CD4-positive, alpha-beta memory T cell (primary cell): Measurements from ENCODE around the gene RNF121. TPM values are rescaled to one million over a fixed set of nuclear protein-coding genes. Genes with fewer than 3 reads are reported as not detected.

Experiments used
- CTCF ChIA-PET: fragments of 350-600 bp; sonication (Branson Sonifier 250); formaldehyde crosslinking; loops from one replicate; lab custom pipeline; 2021; ENCODE audit warnings: inconsistent platforms; ENCODE audit not compliant: partially characterized antibody; lab: Charles Lee
- POLR2A ChIA-PET: fragments of 350-600 bp; sonication (Branson Sonifier 250); formaldehyde crosslinking; loops from one replicate; lab custom pipeline; 2021; ENCODE audit not compliant: partially characterized antibody; lab: Charles Lee
- DNase-seq, 5 donors: peaks; one replicate each; pipeline versions ENCODE4 v3.0.0 to v3.0.0-alpha.2; 2020 to 2022; ENCODE audit warnings: mixed read lengths in 1 of 5
- H3K27ac ChIP-seq: one replicate; pipeline ENCODE4 v1.7.0; 2013; ENCODE audit warnings: low read depth, low read length
- H3K27me3 ChIP-seq: 2 replicates; pipeline ENCODE4 v1.7.0; 2013; ENCODE audit warnings: mild to moderate bottlenecking, low read length, moderate library complexity; ENCODE audit not compliant: insufficient read depth
- H3K36me3 ChIP-seq: 2 replicates; pipeline ENCODE4 v1.7.0; 2013; ENCODE audit warnings: mild to moderate bottlenecking, low read length, moderate library complexity; ENCODE audit not compliant: insufficient read depth
- H3K4me1 ChIP-seq: 2 replicates; pipeline ENCODE4 v1.7.0; 2013; ENCODE audit warnings: mild to moderate bottlenecking, low read length, moderate library complexity; ENCODE audit not compliant: insufficient read depth
- H3K4me3 ChIP-seq, 2 donors: one replicate each; pipeline ENCODE4 v1.7.0; 2013; ENCODE audit warnings: low read length in 2 of 2, mild to moderate bottlenecking in 1 of 2
- H3K9me3 ChIP-seq, 2 donors: one replicate each; pipeline ENCODE4 v1.7.0; 2013; ENCODE audit warnings: low read length in 2 of 2, control low read depth in 1 of 2; ENCODE audit not compliant: control insufficient read depth in 1 of 2
- H3K27ac Mint-ChIP-seq, 7 donors: one replicate each; pipeline ENCODE4 v1.8.0; 2020 to 2021; ENCODE audit warnings: mixed read lengths in 7 of 7, mild to moderate bottlenecking in 6 of 7, inconsistent platforms in 3 of 7, moderate library complexity in 3 of 7
- H3K27me3 Mint-ChIP-seq, 2 donors: one replicate each; pipeline ENCODE4 v1.8.0; 2020 to 2021; ENCODE audit warnings: mixed read lengths in 2 of 2
- H3K36me3 Mint-ChIP-seq, 2 donors: one replicate each; pipeline ENCODE4 v1.8.0; 2020 to 2021; ENCODE audit warnings: mixed read lengths in 2 of 2, inconsistent platforms in 1 of 2, mild to moderate bottlenecking in 1 of 2
- H3K4me1 Mint-ChIP-seq, 4 donors: one replicate each; pipeline ENCODE4 v1.8.0; 2020 to 2021; ENCODE audit warnings: mixed read lengths in 4 of 4, mild to moderate bottlenecking in 1 of 4
- H3K4me3 Mint-ChIP-seq, 8 donors: one replicate each; pipeline ENCODE4 v1.8.0; 2020 to 2021; ENCODE audit warnings: mixed read lengths in 8 of 8, mild to moderate bottlenecking in 7 of 8, moderate library complexity in 6 of 8, inconsistent platforms in 3 of 8
- H3K9me3 Mint-ChIP-seq, 8 donors: one replicate each; pipeline ENCODE4 v1.8.0; 2020 to 2021; ENCODE audit warnings: mixed read lengths in 8 of 8, mild to moderate bottlenecking in 5 of 8, inconsistent platforms in 3 of 8, moderate library complexity in 1 of 8
- intact Hi-C: fragments of 100-400 bp; cut with micrococcal nuclease; formaldehyde crosslinking; loops from one replicate; pipeline ENCODE4 v1.15.1; 2023
- polyA plus RNA-seq, 2 donors: library from polyadenylated mRNA; unstranded; fragments of 300-500 nt; fragmentation: Illumina TruSeq; gene quantifications; one replicate each; pipeline ENCODE4 v1.2.3, GENCODE V29; 2021
- total RNA-seq, 2 experiments: library from RNA; stranded (reverse); gene quantifications; one replicate each; pipeline ENCODE4 v1.2.3, GENCODE V29; 2021

RNF121 gene
- total and polyA plus RNA-seq, 4 experiments from 2014 or later = 7.5 to 33.0 (median 18.1) TPM

GRCh38 chr11:71949034-71949433 lies 20.2 kb downstream of the RNF121 start:
- intact Hi-C loops = no loop called here
- Histone ChIP-seq H3K27me3 (no peaks in the 10 kb centered on the region), H3K36me3 (no peaks in the 10 kb centered on the region), H3K4me1 (no peaks in the 10 kb centered on the region), H3K27ac (no peak overlapping the region), H3K4me3 (no peak overlapping the region), H3K9me3 (no peaks in the 10 kb centered on the region)
- H3K36me3 Mint-ChIP-seq = peaks cover 2 to 5% of the 10 kb centered on the region in 2 donors
- no peaks in the 10 kb centered on the region for H3K9me3 Mint-ChIP-seq
- ChIA-PET CTCF (interaction anchor here (1.0 kb wide), 1 partner anchor 25 kb away, joined by 3 read pairs; no protein-coding TSS in a partner anchor), POLR2A (no interaction called here)
- H3K4me1 Mint-ChIP-seq = peaks cover 9 to 17% (median 15%) of the 10 kb centered on the region in 4 donors
- H3K4me3 Mint-ChIP-seq = no peak overlapping the region
- DNase-seq = no peak
- no peaks in the 10 kb centered on the region for H3K27me3 Mint-ChIP-seq
- peak overlapping the region in 1 of 7 donors; percentile 29 for H3K27ac Mint-ChIP-seq

- Mint-ChIP-seq H3K27ac (peak overlapping the region in 1 of 7 donors; percentile 59), H3K36me3 (peaks cover 0 to 5% of the 10 kb centered on the region in 2 donors), H3K27me3 (no peaks in the 10 kb centered on the region), H3K9me3 (no peaks in the 10 kb centered on the region), H3K4me1 (peaks cover 15 to 31% (median 23%) of the 10 kb centered on the region in 4 donors), H3K4me3 (no peak overlapping the region)
- DNase-seq = no peak
- ChIA-PET CTCF (interaction anchor here (1.5 kb wide), 1 partner anchor 25 kb away, joined by 4 read pairs; no protein-coding TSS in a partner anchor), POLR2A (no interaction called here)
- H3K9me3 ChIP-seq = no peaks in the 10 kb centered on the region
- H3K4me1 ChIP-seq = no peaks in the 10 kb centered on the region
- intact Hi-C loops = no loop called here
- no peaks in the 10 kb centered on the region for H3K36me3 ChIP-seq
- no peak overlapping the region for H3K4me3 ChIP-seq
- no peak overlapping the region for H3K27ac ChIP-seq
- H3K27me3 ChIP-seq = no peaks in the 10 kb centered on the region
These were observed 23.0 kb downstream of the RNF121 start for GRCh38 chr11:71951741-71952310.

DNA sequence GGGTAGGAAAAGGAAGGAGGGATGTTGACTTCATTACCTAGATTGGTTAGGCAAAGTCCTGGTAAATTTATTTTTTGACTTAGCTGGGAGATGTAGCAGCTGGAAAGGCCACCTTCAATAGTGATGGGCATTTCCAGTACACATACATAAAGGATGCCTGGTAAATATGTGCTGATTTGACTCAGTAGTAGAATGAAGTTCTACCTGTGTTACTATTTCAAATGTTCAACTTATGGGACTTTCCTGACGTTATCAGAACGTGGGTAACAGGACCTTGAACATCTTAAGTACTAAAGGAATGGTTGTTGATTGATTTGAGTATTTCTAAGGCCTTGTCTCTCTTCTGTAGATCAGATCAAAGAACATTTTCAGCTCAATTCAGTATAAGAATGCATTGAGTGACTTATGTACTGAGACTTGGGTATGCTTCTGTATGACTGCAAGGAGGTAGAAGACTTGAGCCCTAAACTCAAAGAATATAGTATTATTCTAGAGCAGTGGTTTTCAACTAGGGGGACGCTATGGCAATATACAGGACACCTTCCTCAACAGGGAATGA lies 27.1 kb downstream of the RNF121 start:
- peak overlapping the region in 3 of 7 donors; percentile 19 to 74 (median 32) for H3K27ac Mint-ChIP-seq
- CTCF ChIA-PET = interaction anchor here (1.8 kb wide), 1 partner anchor 21 kb away, joined by 9 read pairs; no protein-coding TSS in a partner anchor
- no peak for DNase-seq
- no peaks in the 10 kb centered on the region for H3K4me1 ChIP-seq
- POLR2A ChIA-PET = no interaction called here
- peaks cover 9% of the 10 kb centered on the region for H3K36me3 ChIP-seq
- peaks cover 13 to 35% (median 22%) of the 10 kb centered on the region in 4 donors for H3K4me1 Mint-ChIP-seq
- H3K4me3 Mint-ChIP-seq = no peak overlapping the region
- no peak overlapping the region for H3K4me3 ChIP-seq
- H3K27me3 Mint-ChIP-seq = no peaks in the 10 kb centered on the region
- peaks cover 9 to 12% of the 10 kb centered on the region in 2 donors for H3K36me3 Mint-ChIP-seq
- H3K27me3 ChIP-seq = no peaks in the 10 kb centered on the region
- intact Hi-C loops = no loop called here
- H3K9me3 Mint-ChIP-seq = peaks cover 0 to 3% (median 0%) of the 10 kb centered on the region in 8 donors
- H3K9me3 ChIP-seq = no peaks in the 10 kb centered on the region
- H3K27ac ChIP-seq = no peak overlapping the region

- Histone ChIP-seq H3K9me3 (no peaks in the 10 kb centered on the region), H3K4me1 (no peaks in the 10 kb centered on the region), H3K27ac (no peak overlapping the region), H3K36me3 (peaks cover 14% of the 10 kb centered on the region), H3K27me3 (no peaks in the 10 kb centered on the region), H3K4me3 (no peak overlapping the region)
- H3K36me3 Mint-ChIP-seq = peaks cover 20 to 40% of the 10 kb centered on the region in 2 donors
- H3K4me3 Mint-ChIP-seq = no peak overlapping the region
- intact Hi-C loops = no loop called here
- peaks cover 0 to 7% (median 1%) of the 10 kb centered on the region in 4 donors for H3K4me1 Mint-ChIP-seq
- ChIA-PET CTCF (no interaction called here), POLR2A (no interaction called here)
- no peaks in the 10 kb centered on the region for H3K27me3 Mint-ChIP-seq
- DNase-seq = no peak
- peak overlapping the region in 2 of 7 donors; percentile 65 to 77 for H3K27ac Mint-ChIP-seq
- peaks cover 0 to 5% (median 0%) of the 10 kb centered on the region in 8 donors for H3K9me3 Mint-ChIP-seq
These were observed 33.7 kb downstream of the RNF121 start for GRCh38 chr11:71962428-71963038.

- H3K36me3 Mint-ChIP-seq = peaks cover 25 to 42% of the 10 kb centered on the region in 2 donors
- H3K27me3 Mint-ChIP-seq = no peaks in the 10 kb centered on the region
- Histone ChIP-seq H3K27ac (no peak overlapping the region), H3K36me3 (peaks cover 14% of the 10 kb centered on the region), H3K9me3 (no peaks in the 10 kb centered on the region), H3K4me3 (no peak overlapping the region), H3K4me1 (no peaks in the 10 kb centered on the region), H3K27me3 (no peaks in the 10 kb centered on the region)
- H3K9me3 Mint-ChIP-seq = peaks cover 0 to 5% (median 0%) of the 10 kb centered on the region in 8 donors
- H3K4me1 Mint-ChIP-seq = peaks cover 0 to 4% (median 1%) of the 10 kb centered on the region in 4 donors
- H3K27ac Mint-ChIP-seq = peak overlapping the region in 1 of 7 donors; percentile 64
- CTCF ChIA-PET = no interaction called here
- H3K4me3 Mint-ChIP-seq = no peak overlapping the region
- POLR2A ChIA-PET = no interaction called here
- no peak for DNase-seq
- intact Hi-C loops = no loop called here
These were observed 34.6 kb downstream of the RNF121 start for GRCh38 chr11:71963468-71963867.

GRCh38 chr11:71964641-71965040 lies 35.8 kb downstream of the RNF121 start:
- Histone ChIP-seq H3K9me3 (no peaks in the 10 kb centered on the region), H3K36me3 (peaks cover 14% of the 10 kb centered on the region), H3K27me3 (no peaks in the 10 kb centered on the region), H3K4me3 (no peak overlapping the region), H3K27ac (no peak overlapping the region), H3K4me1 (no peaks in the 10 kb centered on the region)
- Mint-ChIP-seq H3K9me3 (peaks cover 0 to 5% (median 0%) of the 10 kb centered on the region in 8 donors), H3K36me3 (peaks cover 25 to 42% of the 10 kb centered on the region in 2 donors), H3K27ac (no peak overlapping the region), H3K27me3 (no peaks in the 10 kb centered on the region), H3K4me3 (no peak overlapping the region), H3K4me1 (peaks cover 0 to 4% (median 1%) of the 10 kb centered on the region in 4 donors)
- intact Hi-C loops = no loop called here
- DNase-seq = no peak
- CTCF ChIA-PET = interaction anchor here (1.2 to 1.4 kb wide), 3 partner anchors 12 to 180 kb away, joined by 3 to 6 read pairs (median 4); no protein-coding TSS in a partner anchor
- POLR2A ChIA-PET = no interaction called here

DNA sequence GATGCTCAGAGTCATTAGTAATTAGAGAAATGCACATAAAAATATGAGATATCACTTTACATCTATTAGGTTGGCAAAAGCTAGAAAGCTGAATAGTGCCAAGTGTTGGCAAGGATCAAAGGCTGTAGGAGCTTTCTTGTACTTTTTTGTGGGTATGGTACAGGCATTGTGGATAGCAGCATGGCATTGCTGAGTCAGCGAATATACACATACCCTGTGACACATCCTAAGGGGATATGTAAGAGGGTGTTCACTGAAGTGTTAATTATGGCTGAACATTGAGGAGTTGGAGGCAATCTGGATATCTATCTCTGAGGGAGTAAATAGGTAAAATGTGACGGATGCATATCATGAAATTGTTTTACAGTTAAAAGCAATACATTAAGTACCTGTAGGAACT lies 42.8 kb downstream of the RNF121 start:
- peaks cover 0 to 3% (median 0%) of the 10 kb centered on the region in 4 donors for H3K4me1 Mint-ChIP-seq
- ChIA-PET POLR2A (no interaction called here), CTCF (no interaction called here)
- no peaks in the 10 kb centered on the region for H3K9me3 Mint-ChIP-seq
- no peaks in the 10 kb centered on the region for H3K27me3 ChIP-seq
- peak overlapping the region in 1 of 7 donors; percentile 53 for H3K27ac Mint-ChIP-seq
- no peak for DNase-seq
- no peak overlapping the region for H3K4me3 Mint-ChIP-seq
- no peaks in the 10 kb centered on the region for H3K9me3 ChIP-seq
- intact Hi-C loops = no loop called here
- no peaks in the 10 kb centered on the region for H3K27me3 Mint-ChIP-seq
- no peak overlapping the region for H3K27ac ChIP-seq
- no peaks in the 10 kb centered on the region for H3K4me1 ChIP-seq
- H3K36me3 Mint-ChIP-seq = peaks cover 5 to 25% of the 10 kb centered on the region in 2 donors
- no peaks in the 10 kb centered on the region for H3K36me3 ChIP-seq
- no peak overlapping the region for H3K4me3 ChIP-seq
